DOHH2 (cell line): ENCODE results near the gene DNER.

Experiments used
- H3F3A ChIP-seq: fragments of 200-600 bp; sonication (generic), shearing (Covaris generic); 2 replicates; pipeline ENCODE4 v1.6.0; 2016; ENCODE audit warnings: antibody characterized with exemption, mild to moderate bottlenecking; ENCODE audit not compliant: control insufficient read depth, insufficient read depth
- H3K27ac ChIP-seq: fragments of 200-600 bp; sonication (generic); 2 replicates; pipeline ENCODE4 v1.5.1; 2014; ENCODE audit warnings: low read depth, mild to moderate bottlenecking, low read length, moderate library complexity
- H3K27me3 ChIP-seq: fragments of 200-600 bp; sonication (generic); 2 replicates; pipeline ENCODE4 v1.6.1; 2014; ENCODE audit warnings: mild to moderate bottlenecking, low read length, mixed read lengths; ENCODE audit not compliant: control insufficient read depth
- H3K36me3 ChIP-seq: fragments of 200-600 bp; sonication (generic); 2 replicates; pipeline ENCODE4 v1.6.1; 2014; ENCODE audit warnings: mild to moderate bottlenecking, low read length, moderate library complexity, mixed read lengths; ENCODE audit not compliant: control insufficient read depth
- H3K4me1 ChIP-seq: fragments of 200-600 bp; sonication (generic); 2 replicates; pipeline ENCODE4 v1.6.1; 2014; ENCODE audit warnings: mild to moderate bottlenecking, low read length, mixed read lengths; ENCODE audit not compliant: control insufficient read depth
- H3K4me2 ChIP-seq: fragments of 200-600 bp; sonication (generic); 2 replicates; pipeline ENCODE4 v1.6.0; 2014; ENCODE audit warnings: mild to moderate bottlenecking, low read length, moderate library complexity
- H3K4me3 ChIP-seq: fragments of 200-600 bp; sonication (generic); 2 replicates; pipeline ENCODE4 v1.5.1; 2014; ENCODE audit warnings: mild to moderate bottlenecking, low read length, mixed read lengths
- H3K79me2 ChIP-seq: fragments of 200-600 bp; sonication (generic); 2 replicates; pipeline ENCODE4 v1.6.1; 2014; ENCODE audit warnings: mild to moderate bottlenecking, low read length, mixed read lengths; ENCODE audit not compliant: control insufficient read depth
- H3K9me2 ChIP-seq: fragments of 200-600 bp; sonication (generic); replicated peaks from 2 replicates; pipeline ENCODE4 v1.6.1; 2014; ENCODE audit warnings: mild to moderate bottlenecking, low read length, mixed read lengths; ENCODE audit not compliant: control insufficient read depth
- H3K9me3 ChIP-seq: fragments of 200-600 bp; sonication (generic); 2 replicates; pipeline ENCODE4 v1.6.1; 2014; ENCODE audit warnings: antibody characterized with exemption, low read length, mixed read lengths; ENCODE audit not compliant: control insufficient read depth, insufficient read depth
- H4K20me1 ChIP-seq: fragments of 200-600 bp; sonication (generic); 2 replicates; pipeline ENCODE4 v1.6.0; 2014; ENCODE audit warnings: low read depth, mild to moderate bottlenecking, antibody characterized with exemption, low read length, moderate library complexity; ENCODE audit not compliant: control insufficient read depth, insufficient read depth
- CTCF ChIP-seq: fragments of 200-600 bp; sonication (generic); IDR thresholded peaks from one replicate; pipeline ENCODE4 v1.5.1; 2014; ENCODE audit warnings: antibody characterized with exemption, mild to moderate bottlenecking, low read depth, low read length; ENCODE audit not compliant: poor library complexity, severe bottlenecking
- EZH2phosphoT487 ChIP-seq: fragments of 200-600 bp; sonication (generic); IDR thresholded peaks from 2 replicates; pipeline ENCODE4 v1.6.1; 2017; ENCODE audit warnings: borderline replicate concordance, mild to moderate bottlenecking, antibody characterized with exemption, low read length, moderate library complexity, mixed read lengths

The DNER gene

GRCh38 chr2:229451852-229452251, 262.5 kb downstream of the DNER start:
- TF ChIP-seq EZH2phosphoT487 (no peak), CTCF (no peak)
- H3K4me2 ChIP-seq: no peak overlapping the region
- no peaks in the 10 kb centered on the region for H3F3A ChIP-seq
- H3K9me2 ChIP-seq: no peaks in the 10 kb centered on the region
- no peak overlapping the region for H3K4me3 ChIP-seq
- no peaks in the 10 kb centered on the region for H4K20me1 ChIP-seq
- no peaks in the 10 kb centered on the region for H3K9me3 ChIP-seq
- H3K79me2 ChIP-seq: no peaks in the 10 kb centered on the region
- no peaks in the 10 kb centered on the region for H3K4me1 ChIP-seq
- no peak overlapping the region for H3K27ac ChIP-seq
- no peaks in the 10 kb centered on the region for H3K36me3 ChIP-seq
- no peaks in the 10 kb centered on the region for H3K27me3 ChIP-seq

- TF ChIP-seq CTCF (no peak), EZH2phosphoT487 (no peak)
- Histone ChIP-seq H3K9me3 (no peaks in the 10 kb centered on the region), H3K4me1 (no peaks in the 10 kb centered on the region), H3K36me3 (no peaks in the 10 kb centered on the region), H3K9me2 (no peaks in the 10 kb centered on the region), H4K20me1 (no peaks in the 10 kb centered on the region), H3K27me3 (no peaks in the 10 kb centered on the region), H3K4me3 (no peak overlapping the region), H3K4me2 (no peak overlapping the region), H3K27ac (no peak overlapping the region), H3F3A (no peaks in the 10 kb centered on the region), H3K79me2 (no peaks in the 10 kb centered on the region)
These were observed 267.1 kb downstream of the DNER start for GRCh38 chr2:229447227-229447626.

GRCh38 chr2:229446350-229446749, 268.0 kb downstream of the DNER start:
- Histone ChIP-seq H3K36me3 (no peaks in the 10 kb centered on the region), H3K4me1 (no peaks in the 10 kb centered on the region), H3K4me2 (no peak overlapping the region), H3K27ac (no peak overlapping the region), H3K27me3 (peaks cover 1% of the 10 kb centered on the region; the same call in 1 of the 2 replicates), H3K9me3 (no peaks in the 10 kb centered on the region), H3K9me2 (no peaks in the 10 kb centered on the region), H3K4me3 (no peak overlapping the region), H4K20me1 (no peaks in the 10 kb centered on the region), H3K79me2 (no peaks in the 10 kb centered on the region), H3F3A (no peaks in the 10 kb centered on the region)
- TF ChIP-seq CTCF (no peak), EZH2phosphoT487 (no peak)
